OCI-LY1 (cell line): ENCODE data around the gene COL16A1.

Experiments
- EZH2 ChIP-seq: fragments of 200-600 bp; sonication (generic), shearing (Covaris generic); IDR thresholded peaks from 2 replicates; pipeline ENCODE4 v1.8.0; 2017; ENCODE audit warnings: borderline replicate concordance, mixed run types, mild to moderate bottlenecking, antibody characterized with exemption, low read length, moderate library complexity, mixed read lengths
- TF ChIP-seq, protein P1 (sequence below): fragments of 200-600 bp; sonication (generic), shearing (Covaris generic); IDR thresholded peaks from 2 replicates; pipeline ENCODE4 v1.5.1; 2017; ENCODE audit warnings: mild to moderate bottlenecking, antibody characterized with exemption, low read length, moderate library complexity, mixed read lengths

DNA sequence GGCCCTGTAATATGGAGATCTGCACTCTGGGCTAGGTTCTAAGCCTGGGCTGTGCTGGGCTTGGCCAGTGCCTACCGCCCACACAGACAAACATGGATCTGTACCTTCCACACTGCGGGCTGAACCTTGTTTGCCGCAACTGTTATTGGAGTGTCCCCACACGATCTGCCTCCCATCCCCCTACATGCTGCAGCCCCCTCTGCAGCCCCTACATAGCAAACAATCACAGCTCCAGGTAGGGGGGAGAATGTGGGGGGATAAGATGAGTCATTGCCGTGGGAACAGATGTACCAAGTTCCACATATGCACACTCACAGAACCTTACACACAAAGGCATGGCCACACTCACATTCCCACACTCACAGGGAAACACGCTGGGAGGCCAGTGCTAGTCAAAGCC, 88.4 kb downstream of the COL16A1 start:
- TF ChIP-seq, protein P1, sequence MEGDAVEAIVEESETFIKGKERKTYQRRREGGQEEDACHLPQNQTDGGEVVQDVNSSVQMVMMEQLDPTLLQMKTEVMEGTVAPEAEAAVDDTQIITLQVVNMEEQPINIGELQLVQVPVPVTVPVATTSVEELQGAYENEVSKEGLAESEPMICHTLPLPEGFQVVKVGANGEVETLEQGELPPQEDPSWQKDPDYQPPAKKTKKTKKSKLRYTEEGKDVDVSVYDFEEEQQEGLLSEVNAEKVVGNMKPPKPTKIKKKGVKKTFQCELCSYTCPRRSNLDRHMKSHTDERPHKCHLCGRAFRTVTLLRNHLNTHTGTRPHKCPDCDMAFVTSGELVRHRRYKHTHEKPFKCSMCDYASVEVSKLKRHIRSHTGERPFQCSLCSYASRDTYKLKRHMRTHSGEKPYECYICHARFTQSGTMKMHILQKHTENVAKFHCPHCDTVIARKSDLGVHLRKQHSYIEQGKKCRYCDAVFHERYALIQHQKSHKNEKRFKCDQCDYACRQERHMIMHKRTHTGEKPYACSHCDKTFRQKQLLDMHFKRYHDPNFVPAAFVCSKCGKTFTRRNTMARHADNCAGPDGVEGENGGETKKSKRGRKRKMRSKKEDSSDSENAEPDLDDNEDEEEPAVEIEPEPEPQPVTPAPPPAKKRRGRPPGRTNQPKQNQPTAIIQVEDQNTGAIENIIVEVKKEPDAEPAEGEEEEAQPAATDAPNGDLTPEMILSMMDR = no peak
- TF ChIP-seq EZH2 = no peak
